ENCODE measurements around the gene FAT1. TPM values are rescaled to one million over a fixed set of nuclear protein-coding genes. Genes with fewer than 3 reads are reported as not detected.
A peak's percentile ranks its signal among the peaks of the same experiment; 100 is the strongest.

FAT1 gene
- polyA plus RNA-seq, 1 experiment = 489 TPM

GRCh38 chr4:186630128-186630527, 93.5 kb downstream of the FAT1 start:
- TF ChIP-seq CTCF (IDR thresholded peaks at IDR 0.05; ENCODE audit: insufficient read depth, low read depth, low read length) = no peak
- Histone ChIP-seq H3K36me3 (ENCODE audit: control insufficient read depth, insufficient read depth, low read length) (peaks cover 24% of the 10 kb centered on the region), H3K27me3 (ENCODE audit: control insufficient read depth, insufficient read depth, low read length) (no peaks in the 10 kb centered on the region), H3K4me3 (ENCODE audit: low read depth, low read length) (no peak overlapping the region)
- ChIA-PET POLR2A (no interaction called here), CTCF (no interaction called here)
- DNase-seq (ENCODE audit: low read depth) = no peak

GRCh38 chr4:186628058-186628711, 95.5 kb downstream of the FAT1 start:
- H3K36me3 ChIP-seq (ENCODE audit: control insufficient read depth, insufficient read depth, low read length) = peaks cover 22% of the 10 kb centered on the region
- TF ChIP-seq CTCF (IDR thresholded peaks at IDR 0.05; ENCODE audit: insufficient read depth, low read depth, low read length) = no peak
- POLR2A ChIA-PET = no interaction called here
- CTCF ChIA-PET = interaction anchor here (0.7 kb wide), 1 partner anchor 319 kb away, joined by 3 read pairs; no protein-coding TSS in a partner anchor
- DNase-seq (ENCODE audit: low read depth) = no peak
- no peak overlapping the region for H3K4me3 ChIP-seq (ENCODE audit: low read depth, low read length)
- no peaks in the 10 kb centered on the region for H3K27me3 ChIP-seq (ENCODE audit: control insufficient read depth, insufficient read depth, low read length)

- TF ChIP-seq CTCF (IDR thresholded peaks at IDR 0.05; ENCODE audit: insufficient read depth, low read depth, low read length) = no peak
- H3K4me3 ChIP-seq (ENCODE audit: low read depth, low read length) = no peak overlapping the region
- peaks cover 20% of the 10 kb centered on the region for H3K36me3 ChIP-seq (ENCODE audit: control insufficient read depth, insufficient read depth, low read length)
- ChIA-PET CTCF (no interaction called here), POLR2A (no interaction called here)
- no peaks in the 10 kb centered on the region for H3K27me3 ChIP-seq (ENCODE audit: control insufficient read depth, insufficient read depth, low read length)
- DNase-seq (ENCODE audit: low read depth) = no peak
Measured at GRCh38 chr4:186627226-186627865, 96.3 kb downstream of the FAT1 start.

- TF ChIP-seq CTCF (IDR thresholded peaks at IDR 0.05; ENCODE audit: insufficient read depth, low read depth, low read length) = no peak
- CTCF ChIA-PET = no interaction called here
- Histone ChIP-seq H3K27me3 (ENCODE audit: control insufficient read depth, insufficient read depth, low read length) (no peaks in the 10 kb centered on the region), H3K36me3 (ENCODE audit: control insufficient read depth, insufficient read depth, low read length) (peaks cover 16% of the 10 kb centered on the region), H3K4me3 (ENCODE audit: low read depth, low read length) (no peak overlapping the region)
- peak; percentile 89 for DNase-seq (ENCODE audit: low read depth)
- POLR2A ChIA-PET = no interaction called here
Measured at GRCh38 chr4:186624951-186625350, 98.7 kb downstream of the FAT1 start.

- CTCF ChIA-PET = interaction anchor here (0.6 to 1.7 kb wide), 3 partner anchors 18 to 102 kb away, joined by 3 to 4 read pairs (median 3); no protein-coding TSS in a partner anchor
- POLR2A ChIA-PET = no interaction called here
Measured at GRCh38 chr4:186623546-186623945, 100.1 kb downstream of the FAT1 start.

More at GRCh38 chr4:186623546-186623945, 100.1 kb downstream of the FAT1 start:
- peaks cover 17% of the 10 kb centered on the region for H3K36me3 ChIP-seq (ENCODE audit: control insufficient read depth, insufficient read depth, low read length)
- H3K27me3 ChIP-seq (ENCODE audit: control insufficient read depth, insufficient read depth, low read length) = no peaks in the 10 kb centered on the region
- no peak for DNase-seq (ENCODE audit: low read depth)
- no peak for TF ChIP-seq CTCF (IDR thresholded peaks at IDR 0.05; ENCODE audit: insufficient read depth, low read depth, low read length)
- H3K4me3 ChIP-seq (ENCODE audit: low read depth, low read length) = no peak overlapping the region

All from BJ (cell line).